DND-41 (cell line): ENCODE measurements around the gene FARP2.

Source experiments
- ATAC-seq: fragments of 200-7000 bp; cut with Tn5 transposase; 3 replicates; pipeline ENCODE4 v1.9.1; 2021; ENCODE audit warnings: low read depth; ENCODE audit not compliant: insufficient read depth
- DNase-seq: peaks from one replicate; pipeline ENCODE4 v3.0.0-alpha.2; 2020
- H2AFZ ChIP-seq: 2 replicates; pipeline ENCODE4 v1.6.0; 2012; ENCODE audit warnings: low read depth, low read length
- H3K27ac ChIP-seq: 2 replicates; pipeline ENCODE4 v1.5.1; 2012; ENCODE audit warnings: low read length, inconsistent platforms
- H3K27me3 ChIP-seq: fragments of 200-600 bp; sonication (generic); 2 replicates; pipeline ENCODE4 v1.6.0; 2012; ENCODE audit warnings: low read length, mild to moderate bottlenecking, inconsistent platforms; ENCODE audit not compliant: insufficient read depth, poor library complexity
- H3K36me3 ChIP-seq: 2 replicates; pipeline ENCODE4 v1.5.1; 2012; ENCODE audit warnings: low read length, inconsistent platforms; ENCODE audit not compliant: insufficient read depth
- H3K4me1 ChIP-seq: 2 replicates; pipeline ENCODE4 v1.5.1; 2012; ENCODE audit warnings: mild to moderate bottlenecking, low read length; ENCODE audit not compliant: insufficient read depth
- H3K4me2 ChIP-seq: 2 replicates; pipeline ENCODE4 v1.6.0; 2012; ENCODE audit warnings: mild to moderate bottlenecking, moderate library complexity, low read length, inconsistent platforms; ENCODE audit not compliant: insufficient read depth
- H3K4me3 ChIP-seq, 2 experiments: fragments of 200-600 bp in 1 of 2; shearing (Covaris generic) in 1 of 2; 2 replicates each; pipeline ENCODE4 v1.5.1; 2012 to 2016; ENCODE audit warnings: inconsistent platforms in 2 of 2, low read length in 2 of 2, mild to moderate bottlenecking in 2 of 2, low read depth in 1 of 2, moderate library complexity in 1 of 2
- H3K79me2 ChIP-seq: 2 replicates; pipeline ENCODE4 v1.6.0; 2012; ENCODE audit warnings: low read length, inconsistent platforms; ENCODE audit not compliant: insufficient read depth
- H3K9ac ChIP-seq: 2 replicates; pipeline ENCODE4 v1.6.0; 2012; ENCODE audit warnings: low read depth, mild to moderate bottlenecking, inconsistent platforms, low read length, moderate library complexity
- H3K9me3 ChIP-seq: 2 replicates; pipeline ENCODE4 v1.5.1; 2012; ENCODE audit warnings: low read length, moderate library complexity, mild to moderate bottlenecking, inconsistent platforms; ENCODE audit not compliant: insufficient read depth, severe bottlenecking
- H4K20me1 ChIP-seq: 2 replicates; pipeline ENCODE4 v1.6.0; 2012; ENCODE audit warnings: low read length; ENCODE audit not compliant: insufficient read depth
- CTCF ChIP-seq: IDR thresholded peaks from 2 replicates; pipeline ENCODE4 v1.5.1; 2012; ENCODE audit warnings: borderline replicate concordance, low read length, moderate library complexity, mild to moderate bottlenecking; ENCODE audit not compliant: poor library complexity, severe bottlenecking; ENCODE audit errors: extremely low read depth
- EZH2 ChIP-seq: IDR thresholded peaks from 3 replicates; pipeline ENCODE4 v1.6.1; 2012; ENCODE audit warnings: borderline replicate concordance, low read depth, mild to moderate bottlenecking, moderate library complexity, low read length, inconsistent platforms; ENCODE audit not compliant: severe bottlenecking

FARP2 gene

GRCh38 chr2:241500016-241500415 is 143.9 kb downstream of the FARP2 start:
- no peak for TF ChIP-seq EZH2
- TF ChIP-seq CTCF: no peak
- no peak overlapping the region for H3K4me2 ChIP-seq
- H2AFZ ChIP-seq: no peak overlapping the region
- no peaks in the 10 kb centered on the region for H3K9me3 ChIP-seq
- H3K9ac ChIP-seq: no peak overlapping the region
- DNase-seq (no peak), ATAC-seq (no peak)
- H3K4me3 ChIP-seq: no peak overlapping the region
- no peaks in the 10 kb centered on the region for H3K4me1 ChIP-seq
- H3K27me3 ChIP-seq: no peaks in the 10 kb centered on the region
- peaks cover 51% of the 10 kb centered on the region for H4K20me1 ChIP-seq
- no peak overlapping the region for H3K27ac ChIP-seq
- H3K36me3 ChIP-seq: peaks cover 76% of the 10 kb centered on the region
- peaks cover 23% of the 10 kb centered on the region for H3K79me2 ChIP-seq

- no peak for ATAC-seq
- TF ChIP-seq CTCF: no peak
- TF ChIP-seq EZH2: no peak
- peaks cover 28% of the 10 kb centered on the region for H3K79me2 ChIP-seq
- no peak overlapping the region for H3K27ac ChIP-seq
- H3K27me3 ChIP-seq: no peaks in the 10 kb centered on the region
- H3K9me3 ChIP-seq: no peaks in the 10 kb centered on the region
- no peak for DNase-seq
- no peak overlapping the region for H3K4me3 ChIP-seq
- no peak overlapping the region for H3K4me2 ChIP-seq
- H3K36me3 ChIP-seq: peaks cover 73% of the 10 kb centered on the region
- H4K20me1 ChIP-seq: peaks cover 56% of the 10 kb centered on the region
- H3K9ac ChIP-seq: no peak overlapping the region
- H2AFZ ChIP-seq: no peak overlapping the region
- peaks cover 2% of the 10 kb centered on the region for H3K4me1 ChIP-seq
These were observed 144.4 kb downstream of the FARP2 start for GRCh38 chr2:241500431-241500975.

- Histone ChIP-seq H3K4me1 (peaks cover 8% of the 10 kb centered on the region), H4K20me1 (peaks cover 62% of the 10 kb centered on the region), H3K27me3 (no peaks in the 10 kb centered on the region), H3K4me3 (no peak overlapping the region), H3K36me3 (peaks cover 73% of the 10 kb centered on the region), H3K79me2 (peaks cover 34% of the 10 kb centered on the region), H2AFZ (no peak overlapping the region), H3K4me2 (no peak overlapping the region), H3K9me3 (no peaks in the 10 kb centered on the region), H3K27ac (no peak overlapping the region), H3K9ac (no peak overlapping the region)
- no peak for TF ChIP-seq CTCF
- TF ChIP-seq EZH2: no peak
- DNase-seq: no peak
- no peak for ATAC-seq
These were observed 145.0 kb downstream of the FARP2 start for GRCh38 chr2:241501099-241501541.
